ENCODE measurements around the gene SYNDIG1L.

SYNDIG1L gene

DNA sequence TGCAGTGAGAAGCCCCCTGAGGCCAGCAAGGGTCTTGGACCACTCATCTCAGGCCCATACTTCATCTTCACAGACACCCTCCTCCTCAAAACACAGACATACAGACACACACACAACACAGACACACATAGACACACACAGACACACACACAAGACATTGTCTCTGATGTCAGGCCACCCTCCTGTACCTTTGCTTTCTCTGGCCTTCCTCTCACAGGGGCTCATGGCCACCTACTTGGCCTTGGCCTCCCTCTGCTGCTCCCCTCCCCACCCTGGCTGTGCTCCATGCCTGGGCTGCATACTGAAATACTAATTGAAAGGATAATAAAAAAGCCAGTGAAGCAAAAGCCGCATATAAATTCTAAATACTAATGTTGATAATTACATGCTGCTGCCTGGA is 1.6 kb upstream of the SYNDIG1L start:
- no peak for DNase-seq

DNA sequence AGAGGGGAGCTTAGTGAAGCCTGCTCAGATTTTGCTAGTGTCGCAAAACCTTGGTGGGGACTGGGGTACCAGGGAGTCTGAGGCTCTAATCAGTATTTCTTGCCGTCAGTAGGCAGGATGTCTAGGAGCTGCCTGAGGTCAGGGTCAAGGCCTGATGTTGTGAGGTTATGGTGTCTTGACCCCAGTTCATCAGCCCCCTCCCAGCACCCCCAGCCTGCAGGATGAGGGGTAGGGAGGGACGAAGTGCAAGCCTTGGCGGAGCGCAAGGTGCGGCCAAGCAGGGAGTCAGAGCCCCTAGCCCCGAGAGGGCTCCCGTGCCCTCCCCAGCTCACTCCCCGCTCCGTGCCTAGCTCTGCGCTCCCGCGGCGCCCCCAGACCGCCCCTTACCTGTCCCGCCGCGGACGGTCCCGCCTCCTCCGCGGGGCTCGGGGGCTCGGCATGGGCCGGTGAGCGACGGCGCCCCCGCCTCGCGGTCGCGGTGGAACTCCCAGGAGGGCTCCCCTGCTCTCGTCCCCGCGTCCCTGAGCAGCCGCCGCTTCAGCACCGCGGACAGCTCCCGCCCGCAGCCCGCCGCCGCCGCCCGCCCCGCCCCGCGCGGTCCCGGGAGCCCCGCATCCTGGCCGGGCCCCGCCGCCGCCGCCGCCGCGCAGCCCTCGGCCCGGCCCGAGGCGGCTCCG is 347 bp downstream of the SYNDIG1L start:
- DNase-seq: peak; percentile 27

DNA sequence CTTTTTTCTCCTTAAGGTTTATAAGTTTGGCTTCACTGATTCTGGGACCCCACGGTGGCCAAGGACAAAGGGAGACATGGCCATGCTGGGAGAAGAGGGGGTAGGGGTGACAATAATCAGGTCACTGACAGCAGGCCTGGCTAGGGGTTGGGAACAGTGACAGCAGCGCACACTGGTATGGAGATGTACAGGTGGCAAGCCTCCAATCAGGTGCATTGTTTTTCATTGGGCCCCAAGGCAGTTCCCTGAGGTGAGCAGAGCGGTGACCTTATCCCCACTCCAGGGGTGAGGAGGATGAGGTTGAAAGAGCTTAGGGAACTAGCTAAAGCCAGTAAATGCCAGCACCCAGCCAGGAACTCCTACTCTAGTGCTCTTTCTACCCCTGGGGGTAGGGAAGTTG is 1.4 kb downstream of the SYNDIG1L start:
- DNase-seq: no peak

DNA sequence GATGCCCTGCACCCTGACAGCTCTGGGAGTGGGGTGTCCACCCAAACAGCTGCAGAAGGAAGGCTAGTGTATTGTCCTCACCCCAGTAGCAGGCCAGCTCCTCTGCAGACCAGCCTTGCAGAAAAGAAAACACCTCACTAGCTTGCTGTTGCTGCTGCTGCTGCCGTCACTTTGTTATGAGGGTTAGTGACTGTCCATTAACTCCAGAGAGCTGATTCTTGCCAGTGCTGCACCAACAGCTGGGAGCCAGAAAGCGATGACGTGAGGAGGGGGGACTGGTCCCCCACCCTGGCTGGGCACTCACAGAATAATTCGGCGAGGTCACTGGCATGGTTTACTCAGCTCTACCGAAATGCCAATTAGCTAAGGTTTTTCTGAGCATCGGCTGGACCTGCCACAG is 2.8 kb downstream of the SYNDIG1L start:
- no peak for DNase-seq

DNA sequence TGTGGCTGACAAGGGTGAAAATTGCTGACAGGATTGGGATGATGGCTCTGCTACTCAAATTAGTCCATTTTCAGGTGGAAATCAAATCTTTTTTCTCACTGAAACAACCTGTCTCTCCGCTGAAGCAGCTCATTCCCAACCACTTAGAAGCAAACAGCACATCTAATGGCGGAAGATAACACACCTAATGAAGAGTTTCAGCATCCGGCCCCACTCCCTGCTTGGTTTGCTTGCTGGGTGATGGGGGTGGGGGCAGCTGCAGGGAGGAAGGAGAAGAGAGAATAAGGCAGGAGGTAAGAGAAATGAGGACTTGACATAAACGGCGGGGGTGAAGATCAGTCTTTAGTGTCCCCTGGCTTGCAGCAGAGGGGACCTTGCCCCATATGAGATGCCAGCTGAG is 4.0 kb downstream of the SYNDIG1L start:
- DNase-seq: no peak

DNA sequence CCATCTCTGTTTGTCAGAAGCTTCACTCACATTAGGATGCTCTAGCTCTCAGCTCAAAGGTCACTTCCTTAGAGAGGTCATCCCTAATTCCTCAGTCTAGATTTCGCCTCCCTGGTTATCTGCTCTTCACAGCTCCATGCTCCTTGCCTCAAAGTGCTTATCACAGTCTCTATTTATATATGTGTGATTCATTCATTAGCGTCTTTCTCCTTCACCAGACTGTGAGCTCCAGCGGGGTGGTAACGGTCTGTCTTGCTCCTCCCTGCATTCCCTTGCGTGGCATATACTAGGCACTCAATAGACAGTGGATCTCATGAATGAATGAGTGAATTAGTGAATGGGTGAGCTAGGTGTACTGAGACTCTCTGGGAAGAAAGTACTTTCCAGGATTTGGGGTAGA is 6.9 kb downstream of the SYNDIG1L start:
- no peak for DNase-seq

DNA sequence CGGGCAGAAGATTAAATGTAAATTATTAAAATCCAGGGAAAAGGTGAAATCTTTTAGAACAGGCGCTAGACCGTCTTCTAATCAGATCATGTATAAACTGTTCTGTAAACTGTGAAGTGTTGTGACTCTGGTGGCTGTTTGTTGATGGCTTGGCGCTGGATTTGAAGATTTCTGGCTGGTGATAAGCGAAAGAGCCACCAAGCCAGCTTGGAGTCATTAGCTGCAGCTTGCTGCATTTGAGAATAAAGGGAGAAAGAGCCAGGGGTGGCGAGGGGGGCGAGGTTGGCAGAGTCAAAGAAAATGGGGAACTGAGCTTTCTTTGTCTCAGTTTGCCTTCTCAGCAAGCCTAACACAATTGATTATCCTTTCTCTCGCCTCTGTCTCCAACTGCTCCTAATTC is 8.0 kb downstream of the SYNDIG1L start:
- no peak for DNase-seq

DNA sequence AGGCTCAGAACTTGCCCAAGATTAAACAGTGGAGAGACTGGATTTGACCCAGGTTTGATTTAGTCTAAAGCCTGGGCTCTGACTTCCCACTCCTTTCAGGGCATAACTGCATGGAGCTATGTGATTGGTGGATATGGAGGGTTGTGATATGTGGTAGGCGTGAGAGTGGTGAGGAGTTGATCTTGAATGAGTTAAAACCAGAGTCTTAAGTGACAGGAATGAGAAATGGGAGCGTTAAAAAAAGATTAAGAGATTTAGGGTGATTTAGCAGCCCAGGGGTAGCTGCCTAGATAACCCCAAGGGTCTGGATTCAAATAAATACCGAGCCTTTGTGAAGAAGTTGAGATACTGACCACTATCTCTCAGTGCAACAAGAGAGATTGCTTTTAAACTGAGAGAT is 8.4 kb downstream of the SYNDIG1L start:
- DNase-seq: no peak

DNA sequence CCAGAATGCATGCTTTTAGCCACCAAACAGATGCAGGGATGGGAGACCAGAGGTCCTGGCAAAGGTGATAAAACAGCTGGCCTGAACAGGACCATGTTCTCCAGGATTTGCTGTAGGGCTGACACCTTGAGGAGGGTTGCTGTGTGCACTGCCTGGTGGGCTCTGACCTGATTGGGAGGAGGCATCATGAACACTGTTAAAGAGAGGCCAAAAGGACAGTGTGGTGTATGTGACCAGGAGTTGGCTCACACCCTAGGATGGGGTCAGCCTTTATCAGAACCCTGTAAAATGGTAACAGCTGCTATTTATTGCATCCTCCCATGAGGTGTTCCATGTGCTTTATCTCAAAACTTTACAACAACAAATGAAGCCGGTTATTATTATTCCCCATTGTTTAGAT is 8.8 kb downstream of the SYNDIG1L start:
- no peak for DNase-seq

DNA sequence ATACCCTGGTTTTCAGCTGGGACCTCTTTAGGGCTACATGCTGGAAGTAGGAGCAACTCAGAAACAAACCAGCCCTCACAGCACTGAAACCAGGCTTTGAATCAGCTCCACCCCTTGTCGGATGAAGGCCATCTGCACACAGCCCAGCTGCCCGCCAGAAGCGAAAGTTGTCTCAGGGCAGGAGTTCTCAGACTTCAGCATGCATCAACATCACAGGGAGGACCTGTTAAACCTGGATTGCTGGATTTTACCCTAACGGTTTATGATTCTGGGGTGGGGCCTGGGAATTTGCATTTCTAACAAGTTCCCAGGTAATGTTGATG is 10.9 kb downstream of the SYNDIG1L start:
- DNase-seq: no peak

DNA sequence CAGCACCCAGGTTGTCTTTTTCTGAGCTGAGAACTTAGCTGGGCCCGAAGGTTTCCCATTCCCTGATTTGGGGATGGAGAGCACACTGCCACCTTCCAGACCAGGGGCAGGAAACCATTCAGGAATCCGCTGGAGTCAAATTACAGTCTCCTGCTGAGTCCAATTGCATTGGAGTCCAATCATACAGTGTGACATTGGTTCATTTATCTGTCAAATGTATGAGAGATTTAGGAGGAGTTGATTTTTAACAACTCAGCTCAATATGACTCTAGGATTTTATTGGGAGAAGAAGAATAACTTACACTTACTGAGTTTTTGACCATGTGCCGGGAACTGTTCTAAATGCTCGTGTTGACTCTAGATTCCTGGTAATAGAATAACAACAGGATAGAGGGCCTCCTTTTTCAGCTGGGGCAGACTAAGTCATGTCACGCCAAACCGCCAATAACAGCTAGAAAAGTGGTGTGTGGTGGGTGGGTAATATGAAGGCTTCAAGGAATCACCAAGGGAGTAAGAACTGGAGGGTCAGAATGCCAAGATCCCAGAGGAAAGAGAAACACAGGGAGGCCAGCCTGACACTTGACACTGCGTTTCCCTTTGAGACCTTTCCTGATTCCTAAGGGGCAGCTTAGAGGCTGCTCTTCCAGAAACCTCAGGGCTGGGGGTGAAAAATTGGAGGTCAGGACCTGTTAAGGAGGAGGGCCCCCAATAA is 11.5 kb downstream of the SYNDIG1L start:
- no peak for DNase-seq

DNA sequence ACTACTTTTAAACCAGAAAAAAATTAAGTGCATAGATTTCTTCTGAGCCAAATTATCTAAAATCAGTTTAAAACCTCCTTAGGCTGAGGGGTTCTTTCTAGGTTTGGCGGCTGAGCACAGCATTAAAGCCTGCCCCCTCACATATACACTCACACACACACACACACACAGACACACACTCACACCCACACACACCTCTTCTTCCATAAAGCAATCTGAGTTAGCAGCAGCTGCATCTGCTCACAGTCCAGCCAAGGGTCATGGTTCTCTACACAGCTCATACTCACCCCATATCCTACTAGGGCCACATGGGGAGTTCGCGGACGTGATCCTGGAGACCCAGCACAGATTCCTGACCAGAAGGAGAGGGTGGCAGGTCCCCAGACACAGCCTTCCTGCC is 12.4 kb downstream of the SYNDIG1L start:
- DNase-seq: no peak

DNA sequence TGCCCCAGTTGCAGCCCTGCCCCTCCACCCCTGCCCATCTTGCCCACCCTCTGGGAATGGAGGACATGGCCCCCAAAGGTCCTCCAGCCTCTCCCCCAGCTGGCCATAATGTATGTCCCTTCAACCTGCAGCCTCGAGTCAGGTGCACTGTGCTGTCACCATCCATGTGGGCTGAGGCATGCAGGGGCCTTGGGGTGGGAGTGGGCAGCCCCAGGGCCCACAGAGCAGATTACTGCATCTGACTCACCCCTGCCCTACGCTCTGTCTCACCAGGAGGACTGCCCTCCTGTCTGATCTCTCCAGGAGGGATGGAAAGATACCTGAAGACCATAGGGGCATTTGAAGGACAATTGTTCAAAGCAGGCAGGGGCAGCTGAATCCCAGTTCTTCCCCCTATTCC is 13.3 kb downstream of the SYNDIG1L start:
- no peak for DNase-seq

DNA sequence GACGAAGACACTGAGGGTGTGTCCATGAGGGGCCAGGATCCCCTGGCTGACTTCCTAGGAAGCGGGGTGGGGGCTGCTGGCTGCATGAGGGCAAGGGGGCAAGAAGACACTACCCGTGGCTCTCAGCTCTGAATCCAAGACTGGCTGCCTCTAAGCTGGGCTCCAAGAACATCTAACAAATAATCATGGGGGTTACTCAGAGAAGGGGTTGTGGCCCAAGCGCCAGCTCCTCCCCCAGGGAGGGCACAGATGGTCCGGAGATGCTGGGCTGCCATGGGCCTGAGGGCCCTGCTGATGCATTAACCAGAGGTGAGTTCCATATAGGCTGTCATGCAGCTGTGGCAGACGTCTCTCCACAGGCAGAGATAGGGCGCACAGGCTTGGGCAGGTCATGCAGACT is 14.3 kb downstream of the SYNDIG1L start:
- no peak for DNase-seq

DNA sequence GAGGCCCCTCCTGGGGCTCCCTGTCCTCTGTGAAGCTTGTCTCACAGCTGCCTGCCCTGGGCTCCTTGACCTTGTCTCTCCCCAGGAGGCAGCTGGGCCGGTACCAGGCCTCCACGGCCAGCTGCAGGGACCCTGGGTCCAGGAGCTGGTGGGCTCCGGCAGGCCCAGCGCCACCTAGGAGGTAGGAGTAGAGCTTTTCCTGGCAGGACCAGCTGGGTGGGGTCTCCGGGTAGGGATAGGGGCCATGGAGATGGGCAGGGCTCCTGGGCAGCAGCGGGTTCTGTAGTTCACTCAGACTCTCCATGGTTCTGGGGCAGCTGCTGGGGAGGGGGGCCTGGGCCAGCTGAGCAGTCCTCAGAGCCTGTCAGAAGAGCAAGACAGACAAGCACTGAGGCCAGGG is 16.6 kb downstream of the SYNDIG1L start:
- DNase-seq: no peak

DNA sequence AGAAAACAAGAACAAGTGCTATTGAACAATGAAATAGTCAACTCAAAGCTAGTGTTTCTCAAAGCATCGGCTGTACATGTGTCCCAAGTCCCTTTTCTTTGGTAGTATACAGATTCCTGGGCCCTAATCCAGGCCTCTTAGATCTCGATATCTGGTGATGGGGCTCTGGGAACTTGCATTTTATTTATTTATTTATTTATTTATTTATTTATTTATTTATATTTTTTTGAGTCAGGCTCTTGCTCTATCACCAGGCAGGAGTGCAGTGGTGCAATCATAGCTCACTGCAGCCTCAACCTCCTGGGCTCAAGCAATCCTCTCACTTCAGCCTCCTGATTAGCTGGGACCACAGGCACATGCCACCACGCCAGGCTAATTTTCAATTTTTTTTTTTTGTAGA is 17.1 kb downstream of the SYNDIG1L start:
- DNase-seq: no peak

DNA sequence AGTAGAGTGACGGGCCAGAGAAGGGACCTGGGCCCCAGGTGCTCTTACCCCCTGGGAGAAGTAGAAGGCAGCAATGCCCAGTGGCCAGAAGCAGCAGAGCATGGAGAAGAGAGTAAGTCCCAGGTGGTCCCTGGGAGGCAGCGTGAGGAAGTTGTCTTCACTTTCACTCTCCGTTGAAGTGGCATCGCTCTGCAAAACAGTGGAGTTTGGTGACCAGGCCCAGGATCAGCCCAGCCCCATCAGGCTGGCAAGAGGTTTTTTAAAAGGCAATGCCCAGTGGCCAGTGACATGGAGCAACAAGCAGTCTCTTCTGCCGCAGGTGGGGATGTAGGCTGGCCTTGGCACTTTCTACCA is 18.2 kb downstream of the SYNDIG1L start:
- no peak for DNase-seq

DNA sequence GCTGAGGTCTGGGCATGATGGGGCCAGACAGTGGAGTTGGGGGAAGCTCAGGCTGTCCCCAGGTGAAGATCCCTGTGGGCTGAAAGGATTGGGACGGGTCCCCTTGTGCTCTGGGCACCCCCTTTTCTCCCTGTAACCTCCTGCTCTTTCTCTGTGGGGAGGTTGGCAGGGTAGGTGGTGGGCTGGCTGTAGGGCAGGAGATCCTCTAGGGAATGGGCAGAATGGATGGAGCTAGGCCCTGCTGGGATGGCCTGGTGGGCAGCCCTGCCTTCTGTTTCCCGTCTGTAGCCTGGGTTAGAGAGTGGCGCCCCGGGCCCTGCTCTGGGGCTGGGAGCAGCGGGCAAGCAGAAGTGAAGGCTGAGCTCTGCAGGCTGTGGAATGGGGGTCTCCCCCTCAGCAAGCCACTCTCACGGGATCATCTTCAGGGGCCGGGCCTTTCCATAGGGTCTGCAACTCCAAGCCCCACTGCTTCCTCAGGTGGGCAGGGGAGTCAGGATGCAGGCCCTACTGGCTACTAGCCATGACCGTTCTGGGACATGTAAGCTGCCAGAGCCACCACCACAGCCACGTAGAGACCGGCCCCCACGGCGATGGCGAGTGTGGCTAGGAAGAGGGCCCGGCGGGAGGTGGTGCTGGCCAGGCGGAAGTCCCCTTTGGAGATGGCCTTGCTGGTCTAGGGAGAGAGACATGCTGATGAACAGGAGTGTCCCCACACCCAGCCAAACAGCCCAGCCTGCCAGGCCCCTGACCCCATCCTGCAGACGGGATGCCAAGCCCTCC is 18.8 kb downstream of the SYNDIG1L start:
- DNase-seq: no peak

DNA sequence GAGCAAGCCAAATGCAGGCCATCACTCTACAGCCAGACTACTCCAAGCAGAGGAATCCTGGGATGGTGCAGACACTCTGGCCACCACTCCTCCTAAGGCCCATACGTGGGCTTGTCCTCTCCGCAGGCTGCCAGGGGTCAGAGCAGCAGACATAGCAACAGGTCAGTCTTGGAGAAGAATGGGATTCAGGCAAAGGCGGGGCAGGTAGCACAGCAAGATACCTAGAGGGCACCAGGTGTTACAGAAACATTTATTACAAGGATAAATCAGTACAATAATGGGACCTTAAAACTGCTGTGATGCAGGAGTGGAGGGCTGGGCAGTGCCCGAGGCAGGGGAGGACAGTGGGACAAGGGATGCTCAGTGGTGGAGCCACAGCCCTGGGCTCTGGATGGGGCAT is 20.3 kb downstream of the SYNDIG1L start:
- DNase-seq: no peak

DNA sequence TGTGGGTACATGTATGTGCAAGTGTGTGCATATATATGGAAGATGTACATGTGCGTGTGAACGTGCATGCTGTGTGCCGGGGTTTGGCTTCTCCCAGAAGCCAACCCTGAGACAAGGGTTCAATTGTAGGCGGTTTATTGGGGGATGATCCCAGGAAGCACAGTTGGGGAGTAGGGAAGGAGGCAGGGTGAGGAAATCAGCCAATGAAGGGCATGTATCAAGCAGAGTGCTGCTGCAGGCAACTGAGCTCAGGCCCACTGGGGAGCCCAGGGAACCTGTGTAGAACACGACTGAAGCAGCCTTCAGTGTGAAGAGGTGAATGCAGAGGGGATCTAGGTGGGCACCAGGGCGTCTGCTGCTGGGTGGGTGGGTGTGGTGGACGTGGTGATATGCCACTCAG is 21.6 kb downstream of the SYNDIG1L start:
- no peak for DNase-seq

DNA sequence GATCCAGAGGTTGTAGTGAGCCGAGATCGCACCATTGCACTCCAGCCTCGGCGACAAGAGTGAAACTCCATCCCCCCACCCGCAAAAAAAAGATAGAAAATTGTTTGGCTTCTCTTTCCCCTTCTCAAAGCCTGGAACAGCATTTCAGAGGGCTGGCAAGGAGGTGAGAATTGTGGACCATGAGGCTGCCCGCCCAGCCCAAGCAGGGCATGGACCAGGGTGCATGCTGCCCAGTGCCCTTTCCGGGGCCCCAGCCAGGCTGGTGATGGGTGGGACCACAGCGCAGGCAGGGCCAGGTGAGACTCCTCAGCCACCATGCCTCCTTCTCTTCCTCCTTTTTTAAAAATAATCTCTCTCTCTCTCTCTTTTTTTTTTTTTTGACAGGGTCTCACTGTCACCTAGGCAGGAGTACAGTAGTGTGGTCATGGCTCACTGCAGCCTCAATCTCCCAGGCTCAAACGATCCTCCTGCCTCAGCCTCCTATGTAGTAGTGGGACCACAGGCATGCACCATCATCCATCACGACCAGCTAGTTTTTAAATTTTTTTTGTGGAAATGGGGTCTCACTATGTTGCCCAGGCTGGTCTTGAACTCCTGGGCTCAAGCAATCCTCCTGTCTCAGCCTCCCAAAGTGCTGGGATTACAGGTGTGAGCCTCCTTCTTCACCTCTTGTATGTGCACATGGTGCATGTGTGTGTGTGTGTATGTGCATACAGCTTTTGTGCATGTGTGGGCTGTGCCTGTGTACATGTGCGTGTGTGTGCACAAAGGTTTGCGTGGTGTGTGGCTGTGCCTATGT is 22.2 kb downstream of the SYNDIG1L start:
- no peak for DNase-seq

DNA sequence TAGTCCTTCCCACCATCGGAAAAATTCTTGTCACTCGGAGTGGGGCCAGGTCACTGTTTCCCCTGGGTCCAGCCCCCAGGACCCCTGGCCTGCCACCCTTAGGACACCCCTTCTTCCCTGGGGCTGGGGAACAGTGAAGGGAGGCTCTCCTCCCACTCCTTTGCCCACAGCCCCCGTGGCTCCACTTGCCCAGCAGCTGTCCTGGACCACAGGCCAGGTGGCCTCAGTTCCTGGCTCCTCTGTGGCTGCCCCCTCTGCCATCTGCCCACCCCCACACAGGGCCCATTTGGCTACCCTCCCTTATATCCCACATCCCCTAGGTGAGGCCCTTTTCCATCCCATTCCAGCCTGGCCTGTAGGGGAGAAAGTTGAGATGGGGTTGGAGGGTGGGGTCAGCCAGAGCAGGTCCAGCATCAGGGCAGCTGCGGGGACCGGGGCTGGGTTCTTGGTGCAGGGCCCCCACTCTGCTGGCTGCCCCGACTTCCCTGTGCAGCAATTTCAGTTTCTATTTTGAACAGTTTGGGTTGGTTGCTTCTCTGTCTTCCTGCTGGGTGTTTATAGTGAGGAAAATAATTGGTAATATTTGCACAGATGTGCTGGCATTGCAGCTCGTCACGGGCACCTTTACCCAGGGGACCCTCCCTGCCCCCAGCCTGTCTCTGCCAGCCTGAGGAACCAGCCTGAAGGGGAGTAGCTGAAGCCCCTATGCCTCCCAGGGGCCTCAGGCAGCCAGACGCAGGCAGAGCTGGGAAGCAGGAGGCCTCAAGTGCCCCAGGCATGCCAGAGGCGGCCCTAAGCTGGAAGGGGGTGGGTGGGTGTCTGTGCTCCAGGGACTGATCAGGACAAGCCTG is 23.4 kb downstream of the SYNDIG1L start:
- no peak for DNase-seq
